Endothelial cell of umbilical vein (primary cell): ENCODE measurements around the gene OR4D1. TPM values are rescaled to one million over a fixed set of nuclear protein-coding genes. Genes with fewer than 3 reads are reported as not detected.

Experiments
- BruUV-seq: library from RNA; stranded (reverse); fragments of 400-500 nt; replicated peaks from 2 replicates; lab custom pipeline; 2021; lab: Mats Ljungman, UMichigan
- CTCF ChIA-PET: fragments of 300-600, 350-600 bp; sonication (Branson Sonifier 250); formaldehyde crosslinking; loops from one replicate; lab custom pipeline; 2021; ENCODE audit warnings: antibody characterized with exemption, inconsistent platforms; lab: Charles Lee
- POLR2A ChIA-PET: fragments of 300-600, 350-600 bp; sonication (Branson Sonifier 250); formaldehyde crosslinking; loops from one replicate; lab custom pipeline; 2021; ENCODE audit warnings: antibody characterized with exemption, inconsistent platforms; lab: Charles Lee
- DNase-seq: peaks from one replicate; pipeline ENCODE4 v3.0.0-alpha.2; 2011; ENCODE audit warnings: low read depth, low spot score
- FAIRE-seq: peaks from 2 replicates; lab custom pipeline; 2011; peaks lifted over from hg19 to GRCh38; lab: Jason Lieb, UNC
- H2AFZ ChIP-seq: 2 replicates; pipeline ENCODE4 v1.6.0; 2012; ENCODE audit warnings: low read depth, low read length, control low read depth, inconsistent platforms
- H3K27ac ChIP-seq: 2 replicates; pipeline ENCODE4 v1.5.1; 2011; ENCODE audit warnings: low read depth, mild to moderate bottlenecking, control low read depth, low read length, moderate library complexity; ENCODE audit not compliant: insufficient read depth
- H3K27me3 ChIP-seq, 2 experiments: 2 replicates each; pipeline versions ENCODE4 v1.6.0 to v1.6.1; 2011; ENCODE audit warnings: low read length in 2 of 2, mixed read lengths in 1 of 2; ENCODE audit not compliant: control insufficient read depth in 2 of 2, insufficient read depth in 2 of 2
- H3K36me3 ChIP-seq, 2 experiments: 2 replicates in 1 of 2; 3 replicates in 1 of 2; pipeline ENCODE4 v1.5.1; 2011; ENCODE audit warnings: low read length in 2 of 2, mild to moderate bottlenecking in 1 of 2, moderate library complexity in 1 of 2; ENCODE audit not compliant: control insufficient read depth in 2 of 2, insufficient read depth in 2 of 2; ENCODE audit errors: extremely low read depth in 1 of 2
- H3K4me1 ChIP-seq: 3 replicates; pipeline ENCODE4 v1.5.1; 2011; ENCODE audit warnings: mild to moderate bottlenecking, low read length; ENCODE audit not compliant: control insufficient read depth, insufficient read depth; ENCODE audit errors: extremely low read depth
- H3K4me2 ChIP-seq: 2 replicates; pipeline ENCODE4 v1.6.1; 2011; ENCODE audit warnings: low read length, control low read depth, mixed read lengths; ENCODE audit not compliant: insufficient read depth
- H3K4me3 ChIP-seq, 3 experiments: fragments of 200-600 bp in 1 of 3; sonication (generic), shearing (Covaris generic) in 1 of 3; replicated peaks in 1 of 3; 2 replicates each; pipeline ENCODE4 v1.5.1; 2011 to 2016; ENCODE audit warnings: control low read depth in 3 of 3, low read length in 3 of 3, mild to moderate bottlenecking in 2 of 3, inconsistent platforms in 1 of 3, low read depth in 1 of 3, moderate library complexity in 1 of 3; ENCODE audit not compliant: insufficient read depth in 1 of 3
- H3K79me2 ChIP-seq: 2 replicates; pipeline ENCODE4 v1.6.0; 2012; ENCODE audit warnings: low read length, inconsistent platforms; ENCODE audit not compliant: control insufficient read depth, insufficient read depth
- H3K9ac ChIP-seq: replicated peaks from 2 replicates; pipeline ENCODE3; 2011; ENCODE audit warnings: low read length, control low read depth; ENCODE audit not compliant: insufficient read depth; ENCODE audit errors: extremely low read depth
- H3K9me1 ChIP-seq: replicated peaks from 3 replicates; pipeline ENCODE4 v1.6.0; 2011; ENCODE audit warnings: mild to moderate bottlenecking, low read length; ENCODE audit not compliant: control insufficient read depth, insufficient read depth; ENCODE audit errors: extremely low read depth
- H3K9me3 ChIP-seq: replicated peaks from 2 replicates; pipeline ENCODE4 v1.5.1; 2012; ENCODE audit warnings: low read length, inconsistent platforms; ENCODE audit not compliant: control insufficient read depth, insufficient read depth
- H4K20me1 ChIP-seq: replicated peaks from 2 replicates; pipeline ENCODE3; 2011; ENCODE audit warnings: mild to moderate bottlenecking, low read length; ENCODE audit not compliant: control insufficient read depth, insufficient read depth; ENCODE audit errors: extremely low read depth
- CTCF ChIP-seq, 2 donors: IDR thresholded peaks; 1 replicate in 1 of 2; 2 replicates in 1 of 2; pipeline ENCODE4 v1.5.1; 2011; ENCODE audit warnings: low read length in 2 of 2, mild to moderate bottlenecking in 2 of 2, moderate library complexity in 2 of 2, control low read depth in 1 of 2, inconsistent platforms in 1 of 2, low read depth in 1 of 2; ENCODE audit not compliant: insufficient read depth in 1 of 2; ENCODE audit errors: extremely low read depth in 1 of 2
- EZH2 ChIP-seq: IDR thresholded peaks from 2 replicates; pipeline ENCODE4 v1.6.1; 2012; ENCODE audit warnings: borderline replicate concordance, low read depth, mild to moderate bottlenecking, moderate library complexity, low read length, inconsistent platforms; ENCODE audit not compliant: severe bottlenecking
- GATA2 ChIP-seq: IDR thresholded peaks from 2 replicates; pipeline ENCODE4 v1.7.0; 2011; ENCODE audit warnings: low read depth, mild to moderate bottlenecking, moderate library complexity, mixed read lengths, low read length; ENCODE audit not compliant: insufficient read length, insufficient read depth
- JUN ChIP-seq: IDR thresholded peaks from 2 replicates; pipeline ENCODE4 v1.6.1; 2011; ENCODE audit warnings: borderline replicate concordance, low read depth; ENCODE audit not compliant: insufficient read length, insufficient read depth
- MAX ChIP-seq: IDR thresholded peaks from 2 replicates; pipeline ENCODE4 v1.6.1; 2011; ENCODE audit not compliant: insufficient read depth, insufficient read length
- MYC ChIP-seq: IDR thresholded peaks from one replicate; pipeline ENCODE4 v1.6.1; 2011; ENCODE audit warnings: mild to moderate bottlenecking, low read depth, low read length
- POLR2A ChIP-seq: IDR thresholded peaks from 2 replicates; pipeline ENCODE4 v1.6.1; 2012; ENCODE audit warnings: low read depth, mild to moderate bottlenecking, control low read depth, low read length
- POLR2AphosphoS5 ChIP-seq: IDR thresholded peaks from 2 replicates; pipeline ENCODE4 v1.6.1; 2012; ENCODE audit warnings: low read depth, mild to moderate bottlenecking, control low read depth, low read length, moderate library complexity; ENCODE audit not compliant: insufficient read depth
- dilution Hi-C: fragments of 300-500 bp; cut with MboI; formaldehyde crosslinking; loops from one replicate; pipeline ENCODE4 v1.15.0; 2019; ENCODE audit warnings: low sequenced_read_pairs; ENCODE audit not compliant: extremely low pct_ligation_motif_present
- intact Hi-C: fragments of 100-400 bp; cut with micrococcal nuclease; formaldehyde crosslinking; loops from one replicate; pipeline ENCODE4 v1.10.0; 2022
- polyA plus RNA-seq, 4 experiments: library from polyadenylated mRNA; depleted of rRNA in 3 of 4; stranded (reverse) in 3 of 4; unstranded in 1 of 4; fragments of >200 nt; gene quantifications; 2 replicates each; pipeline versions ENCODE4 v1.2.1 to v1.2.3, GENCODE V29; 2011 to 2012; ENCODE audit warnings: missing spikeins in 1 of 4
- total RNA-seq: library from RNA; stranded (reverse); gene quantifications from 2 replicates; pipeline ENCODE4 v1.2.3, GENCODE V29; 2021

The OR4D1 gene
- total and polyA plus RNA-seq, 2 donors (not counting 3 experiments of a cell fraction or from before 2014, with no cell fraction given), result not detected

GRCh38 chr17:58172369-58173071 is 24.3 kb downstream of the OR4D1 start:
- dilution Hi-C loops (no loop called here), intact Hi-C loops (no loop called here)
- FAIRE-seq, result peak; percentile 18
- no peaks in the 10 kb centered on the region for H3K27me3 ChIP-seq
- CTCF ChIA-PET, result interaction anchor here (0.7 to 1.0 kb wide), 2 partner anchors 51 to 317 kb away, joined by 3 read pairs; no protein-coding TSS in a partner anchor
- POLR2A ChIA-PET, result no interaction called here
- no peak overlapping the region for H3K4me2 ChIP-seq
- BruUV-seq, result no TSS peak
- no peaks in the 10 kb centered on the region for H3K36me3 ChIP-seq
- H3K4me1 ChIP-seq, result no peaks in the 10 kb centered on the region
- no peaks in the 10 kb centered on the region for H4K20me1 ChIP-seq
- H3K79me2 ChIP-seq, result no peaks in the 10 kb centered on the region
- H2AFZ ChIP-seq, result no peak overlapping the region
- peak in 1 of 2 donors; percentile 11 for TF ChIP-seq CTCF (IDR thresholded peaks at IDR 0.05; ENCODE audit: extremely low read depth in 1 of 2, insufficient read depth in 1 of 2, low read depth in 1 of 2, low read length in 2 of 2)
- TF ChIP-seq MYC, result no peak
- no peak overlapping the region for H3K4me3 ChIP-seq
- no peaks in the 10 kb centered on the region for H3K9me1 ChIP-seq
- no peaks in the 10 kb centered on the region for H3K9me3 ChIP-seq
- H3K9ac ChIP-seq, result no peak overlapping the region
- no peak for DNase-seq
- no peak overlapping the region for H3K27ac ChIP-seq

GRCh38 chr17:58174871-58175270 is 26.7 kb downstream of the OR4D1 start:
- no peaks in the 10 kb centered on the region for H3K79me2 ChIP-seq
- no peak overlapping the region for H3K4me3 ChIP-seq
- H3K9ac ChIP-seq, result no peak overlapping the region
- H4K20me1 ChIP-seq, result no peaks in the 10 kb centered on the region
- intact Hi-C loops, result no loop called here
- H3K27ac ChIP-seq, result no peak overlapping the region
- no TSS peak for BruUV-seq
- DNase-seq (no peak), FAIRE-seq (no peak)
- H3K4me1 ChIP-seq, result no peaks in the 10 kb centered on the region
- H3K36me3 ChIP-seq, result no peaks in the 10 kb centered on the region
- no peak overlapping the region for H2AFZ ChIP-seq
- H3K27me3 ChIP-seq, result no peaks in the 10 kb centered on the region
- TF ChIP-seq POLR2AphosphoS5 (no peak), POLR2A (no peak), CTCF (IDR thresholded peaks at IDR 0.05; ENCODE audit: extremely low read depth in 1 of 2, insufficient read depth in 1 of 2, low read depth in 1 of 2, low read length in 2 of 2) (no peak), GATA2 (no peak), MYC (no peak), EZH2 (no peak), JUN (no peak), MAX (no peak)
- dilution Hi-C loops, result no loop called here
- no peaks in the 10 kb centered on the region for H3K9me1 ChIP-seq
- no peak overlapping the region for H3K4me2 ChIP-seq
- ChIA-PET CTCF (interaction anchor here (1.6 kb wide), 1 partner anchor 25 kb away, joined by 3 read pairs; no protein-coding TSS in a partner anchor), POLR2A (no interaction called here)
- no peaks in the 10 kb centered on the region for H3K9me3 ChIP-seq
